CD4-positive, alpha-beta memory T cell (primary cell): Measurements from ENCODE around the gene BAHCC1. TPM values are rescaled to one million over a fixed set of nuclear protein-coding genes. Genes with fewer than 3 reads are reported as not detected.

Experiments
- CTCF ChIA-PET: fragments of 350-600 bp; sonication (Branson Sonifier 250); formaldehyde crosslinking; loops from one replicate; lab custom pipeline; 2021; ENCODE audit warnings: inconsistent platforms; ENCODE audit not compliant: partially characterized antibody; lab: Charles Lee
- POLR2A ChIA-PET: fragments of 350-600 bp; sonication (Branson Sonifier 250); formaldehyde crosslinking; loops from one replicate; lab custom pipeline; 2021; ENCODE audit not compliant: partially characterized antibody; lab: Charles Lee
- DNase-seq, 5 donors: peaks; one replicate each; pipeline versions ENCODE4 v3.0.0 to v3.0.0-alpha.2; 2020 to 2022; ENCODE audit warnings: mixed read lengths in 1 of 5
- H3K27ac ChIP-seq: one replicate; pipeline ENCODE4 v1.7.0; 2013; ENCODE audit warnings: low read depth, low read length
- H3K27me3 ChIP-seq: 2 replicates; pipeline ENCODE4 v1.7.0; 2013; ENCODE audit warnings: mild to moderate bottlenecking, low read length, moderate library complexity; ENCODE audit not compliant: insufficient read depth
- H3K36me3 ChIP-seq: 2 replicates; pipeline ENCODE4 v1.7.0; 2013; ENCODE audit warnings: mild to moderate bottlenecking, low read length, moderate library complexity; ENCODE audit not compliant: insufficient read depth
- H3K4me1 ChIP-seq: 2 replicates; pipeline ENCODE4 v1.7.0; 2013; ENCODE audit warnings: mild to moderate bottlenecking, low read length, moderate library complexity; ENCODE audit not compliant: insufficient read depth
- H3K4me3 ChIP-seq, 2 donors: one replicate each; pipeline ENCODE4 v1.7.0; 2013; ENCODE audit warnings: low read length in 2 of 2, mild to moderate bottlenecking in 1 of 2
- H3K9me3 ChIP-seq, 2 donors: one replicate each; pipeline ENCODE4 v1.7.0; 2013; ENCODE audit warnings: low read length in 2 of 2, control low read depth in 1 of 2; ENCODE audit not compliant: control insufficient read depth in 1 of 2
- H3K27ac Mint-ChIP-seq, 7 donors: one replicate each; pipeline ENCODE4 v1.8.0; 2020 to 2021; ENCODE audit warnings: mixed read lengths in 7 of 7, mild to moderate bottlenecking in 6 of 7, inconsistent platforms in 3 of 7, moderate library complexity in 3 of 7
- H3K27me3 Mint-ChIP-seq, 2 donors: one replicate each; pipeline ENCODE4 v1.8.0; 2020 to 2021; ENCODE audit warnings: mixed read lengths in 2 of 2
- H3K36me3 Mint-ChIP-seq, 2 donors: one replicate each; pipeline ENCODE4 v1.8.0; 2020 to 2021; ENCODE audit warnings: mixed read lengths in 2 of 2, inconsistent platforms in 1 of 2, mild to moderate bottlenecking in 1 of 2
- H3K4me1 Mint-ChIP-seq, 4 donors: one replicate each; pipeline ENCODE4 v1.8.0; 2020 to 2021; ENCODE audit warnings: mixed read lengths in 4 of 4, mild to moderate bottlenecking in 1 of 4
- H3K4me3 Mint-ChIP-seq, 8 donors: one replicate each; pipeline ENCODE4 v1.8.0; 2020 to 2021; ENCODE audit warnings: mixed read lengths in 8 of 8, mild to moderate bottlenecking in 7 of 8, moderate library complexity in 6 of 8, inconsistent platforms in 3 of 8
- H3K9me3 Mint-ChIP-seq, 8 donors: one replicate each; pipeline ENCODE4 v1.8.0; 2020 to 2021; ENCODE audit warnings: mixed read lengths in 8 of 8, mild to moderate bottlenecking in 5 of 8, inconsistent platforms in 3 of 8, moderate library complexity in 1 of 8
- intact Hi-C: fragments of 100-400 bp; cut with micrococcal nuclease; formaldehyde crosslinking; loops from one replicate; pipeline ENCODE4 v1.15.1; 2023
- polyA plus RNA-seq, 2 donors: library from polyadenylated mRNA; unstranded; fragments of 300-500 nt; fragmentation: Illumina TruSeq; gene quantifications; one replicate each; pipeline ENCODE4 v1.2.3, GENCODE V29; 2021
- total RNA-seq, 2 experiments: library from RNA; stranded (reverse); gene quantifications; one replicate each; pipeline ENCODE4 v1.2.3, GENCODE V29; 2021

Gene BAHCC1
- total and polyA plus RNA-seq, 4 experiments from 2014 or later: not detected

DNA sequence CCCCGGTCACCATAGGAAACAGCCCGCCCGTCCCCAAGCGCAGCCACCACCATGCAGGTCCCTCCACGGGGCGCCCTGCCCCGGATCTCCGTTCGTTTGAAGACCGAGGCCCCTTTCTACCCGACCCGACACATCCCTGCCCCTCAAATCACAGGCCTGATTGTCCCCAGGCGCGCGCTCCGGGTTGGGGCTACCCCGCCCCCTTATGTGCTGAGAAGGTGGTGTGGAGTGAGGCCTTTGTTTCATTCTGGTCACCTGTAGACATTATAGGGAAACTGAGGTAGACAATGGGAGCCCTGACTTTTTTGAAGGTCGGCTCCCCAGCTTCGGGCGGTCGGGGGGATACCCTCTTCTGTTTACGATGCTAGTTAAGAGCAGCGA, 118.1 kb downstream of the BAHCC1 start:
- H3K9me3 ChIP-seq: no peaks in the 10 kb centered on the region
- peaks cover 0 to 25% (median 0%) of the 10 kb centered on the region in 8 donors for H3K9me3 Mint-ChIP-seq
- peak overlapping the region; percentile 84 to 93 (median 89) for H3K4me3 Mint-ChIP-seq
- intact Hi-C loops: loop anchor here (2.0 to 5.0 kb wide), 2 partner anchors 25 to 169 kb away; partner anchors contain the start of genes ARL16 and HGS
- H3K4me3 ChIP-seq: peak overlapping the region; percentile 65 to 77
- H3K27me3 ChIP-seq: no peaks in the 10 kb centered on the region
- peaks cover 46% of the 10 kb centered on the region for H3K4me1 ChIP-seq
- H3K27ac ChIP-seq: peak overlapping the region; percentile 78
- CTCF ChIA-PET: interaction anchor here (1.2 to 1.3 kb wide), 2 partner anchors 29 to 39 kb away, joined by 3 to 5 read pairs; partner anchors contain the start of gene FAAP100
- no peaks in the 10 kb centered on the region for H3K27me3 Mint-ChIP-seq
- H3K36me3 ChIP-seq: peaks cover 31% of the 10 kb centered on the region
- peaks cover 36 to 38% of the 10 kb centered on the region in 2 donors for H3K36me3 Mint-ChIP-seq
- POLR2A ChIA-PET: interaction anchor here (0.6 to 9.8 kb wide), 21 partner anchors 9 to 1059 kb away, joined by 3 to 138 read pairs (median 4); partner anchors contain the start of genes ARL16, CENPX, CEP131 and FAAP100
- DNase-seq: peak; percentile 55 to 77 (median 60)
- H3K4me1 Mint-ChIP-seq: peaks cover 22 to 68% (median 46%) of the 10 kb centered on the region in 4 donors
- peak overlapping the region; percentile 70 to 95 (median 90) for H3K27ac Mint-ChIP-seq

DNA sequence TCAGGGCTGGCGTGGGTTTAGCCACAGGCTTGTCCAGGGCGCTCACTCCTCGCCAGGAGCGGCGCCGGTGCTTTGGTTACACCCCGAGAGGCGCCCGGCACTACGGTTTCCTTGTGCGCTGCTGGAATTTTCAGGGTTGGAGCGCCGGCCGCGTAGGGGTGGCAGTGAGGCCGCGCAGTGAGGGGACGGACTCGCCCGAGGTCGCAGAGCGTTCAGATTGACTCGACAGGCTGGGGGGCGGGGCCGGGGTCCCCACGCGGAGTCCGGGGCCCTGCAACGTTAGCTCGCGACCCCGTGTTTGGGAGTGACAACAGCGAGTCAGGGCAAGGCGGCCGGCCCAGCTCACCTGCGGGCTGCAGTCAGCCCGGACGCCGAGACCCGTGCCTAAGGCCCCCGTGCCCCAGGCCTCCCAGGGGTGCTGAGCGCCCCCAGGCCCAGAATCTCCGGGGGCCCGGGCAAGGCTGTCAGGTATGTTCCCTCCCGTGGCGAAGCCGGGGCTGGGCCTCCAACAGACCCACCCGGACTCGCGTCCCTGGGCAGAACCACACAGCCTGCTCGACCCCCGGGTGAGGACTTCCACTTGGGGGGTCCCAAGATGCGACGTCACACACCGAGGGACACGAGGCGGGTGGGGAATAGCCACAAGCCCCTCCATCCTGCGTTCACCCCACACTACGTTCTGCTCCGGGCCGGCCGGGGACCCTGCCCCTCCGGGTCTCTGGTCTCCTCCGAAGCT, 118.7 kb downstream of the BAHCC1 start:
- no peaks in the 10 kb centered on the region for H3K27me3 Mint-ChIP-seq
- peaks cover 33% of the 10 kb centered on the region in 2 donors for H3K36me3 Mint-ChIP-seq
- Histone ChIP-seq H3K36me3 (peaks cover 31% of the 10 kb centered on the region), H3K27me3 (no peaks in the 10 kb centered on the region), H3K4me1 (peaks cover 46% of the 10 kb centered on the region), H3K4me3 (peak overlapping the region; percentile 65 to 77), H3K9me3 (no peaks in the 10 kb centered on the region), H3K27ac (peak overlapping the region; percentile 78)
- H3K4me1 Mint-ChIP-seq: peaks cover 20 to 63% (median 43%) of the 10 kb centered on the region in 4 donors
- H3K9me3 Mint-ChIP-seq: peaks cover 0 to 25% (median 0%) of the 10 kb centered on the region in 8 donors
- ChIA-PET POLR2A (interaction anchor here (0.6 to 9.8 kb wide), 19 partner anchors 8 to 1059 kb away, joined by 3 to 138 read pairs (median 5); partner anchors contain the start of genes ARHGDIA, ARL16, FAAP100 and HGS), CTCF (interaction anchor here (1.2 to 1.3 kb wide), 2 partner anchors 29 to 38 kb away, joined by 3 to 5 read pairs; partner anchors contain the start of gene FAAP100)
- H3K4me3 Mint-ChIP-seq: peak overlapping the region; percentile 84 to 93 (median 89)
- intact Hi-C loops: loop anchor here (1.0 to 5.0 kb wide), 3 partner anchors 25 to 168 kb away; partner anchors contain the start of genes ARL16, FAAP100 and HGS
- peak in 4 of 5 donors; percentile 25 to 47 (median 41) for DNase-seq
- peak overlapping the region; percentile 75 to 95 (median 90) for H3K27ac Mint-ChIP-seq

DNA sequence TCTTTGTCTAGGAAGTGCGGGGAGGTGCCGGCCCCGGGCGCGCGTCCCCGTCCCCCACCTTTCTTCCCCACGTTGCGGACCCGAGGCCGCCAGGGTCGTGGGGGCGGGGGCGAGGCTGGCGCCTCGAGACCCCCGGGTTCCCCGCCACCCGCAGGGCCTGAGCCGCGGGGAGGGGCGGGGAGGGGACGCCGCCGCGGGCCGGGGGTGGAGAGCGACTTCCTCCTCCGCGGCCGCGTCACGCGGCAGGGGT, 119.2 kb downstream of the BAHCC1 start:
- no peaks in the 10 kb centered on the region for H3K27me3 Mint-ChIP-seq
- peaks cover 15 to 58% (median 38%) of the 10 kb centered on the region in 4 donors for H3K4me1 Mint-ChIP-seq
- peaks cover 28% of the 10 kb centered on the region in 2 donors for H3K36me3 Mint-ChIP-seq
- peaks cover 27% of the 10 kb centered on the region for H3K36me3 ChIP-seq
- peaks cover 42% of the 10 kb centered on the region for H3K4me1 ChIP-seq
- no peaks in the 10 kb centered on the region for H3K27me3 ChIP-seq
- peak overlapping the region; percentile 78 for H3K27ac ChIP-seq
- ChIA-PET POLR2A (interaction anchor here (0.6 to 9.8 kb wide), 11 partner anchors 8 to 358 kb away, joined by 3 to 138 read pairs (median 5); partner anchors contain the start of genes ARHGDIA, ARL16, FAAP100 and HGS), CTCF (interaction anchor here (1.2 kb wide), 1 partner anchor 38 kb away, joined by 3 read pairs; the partner anchor contains the start of gene FAAP100)
- H3K27ac Mint-ChIP-seq: peak overlapping the region in 6 of 7 donors; percentile 68 to 95 (median 78)
- H3K9me3 Mint-ChIP-seq: peaks cover 0 to 25% (median 0%) of the 10 kb centered on the region in 8 donors
- DNase-seq: no peak
- H3K4me3 Mint-ChIP-seq: peak overlapping the region; percentile 57 to 90 (median 83)
- intact Hi-C loops: loop anchor here (1.0 to 5.0 kb wide), 2 partner anchors 38 to 168 kb away; partner anchors contain the start of genes ARL16, FAAP100 and HGS
- H3K4me3 ChIP-seq: peak overlapping the region in 1 of 2 donors; percentile 77
- H3K9me3 ChIP-seq: no peaks in the 10 kb centered on the region

DNA sequence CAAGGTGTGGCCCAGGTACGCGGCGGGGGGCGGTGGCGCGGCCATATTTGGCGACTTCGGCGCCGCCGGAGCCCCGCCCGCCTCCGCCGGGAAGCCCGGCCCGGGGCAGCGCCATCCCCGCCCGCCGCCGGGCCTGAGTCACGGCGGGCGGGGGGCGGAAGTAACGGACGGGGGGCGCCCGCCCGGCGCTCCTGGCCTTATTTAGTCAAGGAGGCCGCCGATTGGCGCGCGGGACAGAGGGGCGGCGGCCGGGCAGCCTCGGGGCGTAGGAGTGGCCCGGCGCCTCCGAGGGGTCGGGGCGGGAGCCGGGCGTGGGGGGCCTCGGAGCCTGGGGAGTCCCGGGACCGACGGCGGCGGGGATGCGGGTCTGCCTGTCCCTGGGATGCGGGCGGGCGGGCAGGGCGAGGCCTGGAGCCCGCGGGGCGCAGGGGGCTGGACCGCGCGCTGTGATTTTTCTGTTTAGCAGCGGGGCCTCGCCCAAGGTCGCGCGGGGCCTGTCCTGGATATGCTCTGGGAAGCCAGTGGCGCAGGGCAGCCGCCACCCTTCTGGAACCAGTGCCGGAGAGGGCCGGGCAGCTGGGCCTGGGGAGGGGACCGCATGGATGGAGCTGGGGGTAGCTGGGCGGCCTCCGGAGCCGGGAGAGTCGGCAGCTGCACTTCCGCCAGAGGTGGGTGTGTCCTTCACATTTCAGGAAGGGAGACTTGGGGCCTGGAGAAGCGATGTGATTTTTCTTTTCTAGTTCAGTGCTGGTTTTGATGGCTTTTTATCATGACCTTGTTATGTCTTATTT, 119.7 kb downstream of the BAHCC1 start:
- Mint-ChIP-seq H3K4me3 (peak overlapping the region; percentile 82 to 94 (median 90)), H3K36me3 (peaks cover 23% of the 10 kb centered on the region in 2 donors), H3K27ac (peak overlapping the region; percentile 92 to 96 (median 95)), H3K27me3 (no peaks in the 10 kb centered on the region), H3K9me3 (peaks cover 0 to 21% (median 0%) of the 10 kb centered on the region in 8 donors), H3K4me1 (peaks cover 10 to 53% (median 33%) of the 10 kb centered on the region in 4 donors)
- Histone ChIP-seq H3K27ac (peak overlapping the region; percentile 78), H3K27me3 (no peaks in the 10 kb centered on the region), H3K9me3 (no peaks in the 10 kb centered on the region), H3K4me1 (peaks cover 42% of the 10 kb centered on the region), H3K4me3 (peak overlapping the region; percentile 36 to 77), H3K36me3 (peaks cover 22% of the 10 kb centered on the region)
- DNase-seq: peak; percentile 54 to 74 (median 58)
- CTCF ChIA-PET: interaction anchor here (0.9 to 1.2 kb wide), 2 partner anchors 10 to 87 kb away, joined by 3 read pairs; no protein-coding TSS in a partner anchor
- intact Hi-C loops: loop anchor here (1.0 to 5.0 kb wide), 2 partner anchors 37 to 167 kb away; partner anchors contain the start of genes ARL16, FAAP100 and HGS
- POLR2A ChIA-PET: interaction anchor here (0.6 to 9.8 kb wide), 10 partner anchors 9 to 356 kb away, joined by 3 to 138 read pairs (median 5); partner anchors contain the start of genes ARHGDIA, FAAP100, NDUFAF8 and SLC38A10

DNA sequence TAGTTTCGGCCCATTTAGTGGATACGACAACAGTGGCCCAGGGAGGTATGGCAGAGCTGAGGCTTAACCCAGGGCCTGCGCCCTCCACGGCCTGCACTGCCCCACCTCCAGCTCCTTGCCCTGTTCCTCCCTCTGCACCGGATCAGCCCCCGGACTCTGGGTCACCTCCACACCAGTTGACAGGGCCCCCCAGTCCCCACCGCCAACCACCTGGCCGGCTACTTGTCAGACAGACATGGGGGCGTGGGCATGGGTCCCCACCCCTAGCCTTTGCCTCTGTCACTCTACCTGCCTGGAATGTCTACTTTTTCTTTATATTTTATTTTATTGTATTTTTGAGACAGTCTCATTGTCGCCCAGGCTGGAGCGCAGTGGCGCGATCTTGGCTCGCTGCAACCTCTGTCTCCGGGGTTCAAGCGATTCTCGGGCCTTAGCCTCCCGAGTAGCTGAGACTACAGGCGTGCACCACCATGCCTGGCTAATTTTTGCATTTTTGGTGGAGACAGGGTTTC, 120.3 kb downstream of the BAHCC1 start:
- intact Hi-C loops: no loop called here
- POLR2A ChIA-PET: interaction anchor here (1.4 to 9.8 kb wide), 6 partner anchors 28 to 224 kb away, joined by 4 to 138 read pairs (median 5); partner anchors contain the start of genes FAAP100 and SLC38A10

More for the DNA sequence above, 120.3 kb downstream of the BAHCC1 start:
- Histone ChIP-seq H3K36me3 (peaks cover 15% of the 10 kb centered on the region), H3K4me3 (peak overlapping the region; percentile 36 to 77), H3K27ac (peak overlapping the region; percentile 78), H3K4me1 (peaks cover 38% of the 10 kb centered on the region), H3K9me3 (no peaks in the 10 kb centered on the region), H3K27me3 (no peaks in the 10 kb centered on the region)
- Mint-ChIP-seq H3K27me3 (no peaks in the 10 kb centered on the region), H3K4me1 (peaks cover 8 to 47% (median 28%) of the 10 kb centered on the region in 4 donors), H3K27ac (peak overlapping the region; percentile 92 to 96 (median 95)), H3K4me3 (peak overlapping the region; percentile 82 to 94 (median 90)), H3K9me3 (peaks cover 0 to 16% (median 0%) of the 10 kb centered on the region in 8 donors), H3K36me3 (peaks cover 16 to 17% of the 10 kb centered on the region in 2 donors)
- peak in 1 of 5 donors; percentile 30 for DNase-seq
- CTCF ChIA-PET: interaction anchor here (0.9 to 1.2 kb wide), 2 partner anchors 10 to 86 kb away, joined by 3 read pairs; no protein-coding TSS in a partner anchor
